ENCODE measurements around the gene POTEJ.
"Not testable (repeated sequence)": the region's sequence is repeated elsewhere in the genome, so short reads cannot be mapped to it uniquely, and the experiment has no call there.

The POTEJ gene

GRCh38 chr2:130601648-130602302, 9.5 kb upstream of the POTEJ start:
- H3K27me3 ChIP-seq (ENCODE audit: control insufficient read depth, insufficient read depth, low read length); H3K27ac ChIP-seq (ENCODE audit: low read length); H3K36me3 ChIP-seq (ENCODE audit: control insufficient read depth, insufficient read depth, low read length); H3K4me1 ChIP-seq (ENCODE audit: control insufficient read depth, insufficient read depth, low read length); H3K4me3 ChIP-seq (ENCODE audit: low read length); H3K9me3 ChIP-seq (ENCODE audit: control insufficient read depth, insufficient read depth, low read length); DNase-seq (ENCODE audit: low read depth, low spot score): not testable (repeated sequence)
- WGBS (ENCODE audit: insufficient coverage, insufficient read length) = no CpG with 5 or more reads among the region's 15 CpGs

DNA sequence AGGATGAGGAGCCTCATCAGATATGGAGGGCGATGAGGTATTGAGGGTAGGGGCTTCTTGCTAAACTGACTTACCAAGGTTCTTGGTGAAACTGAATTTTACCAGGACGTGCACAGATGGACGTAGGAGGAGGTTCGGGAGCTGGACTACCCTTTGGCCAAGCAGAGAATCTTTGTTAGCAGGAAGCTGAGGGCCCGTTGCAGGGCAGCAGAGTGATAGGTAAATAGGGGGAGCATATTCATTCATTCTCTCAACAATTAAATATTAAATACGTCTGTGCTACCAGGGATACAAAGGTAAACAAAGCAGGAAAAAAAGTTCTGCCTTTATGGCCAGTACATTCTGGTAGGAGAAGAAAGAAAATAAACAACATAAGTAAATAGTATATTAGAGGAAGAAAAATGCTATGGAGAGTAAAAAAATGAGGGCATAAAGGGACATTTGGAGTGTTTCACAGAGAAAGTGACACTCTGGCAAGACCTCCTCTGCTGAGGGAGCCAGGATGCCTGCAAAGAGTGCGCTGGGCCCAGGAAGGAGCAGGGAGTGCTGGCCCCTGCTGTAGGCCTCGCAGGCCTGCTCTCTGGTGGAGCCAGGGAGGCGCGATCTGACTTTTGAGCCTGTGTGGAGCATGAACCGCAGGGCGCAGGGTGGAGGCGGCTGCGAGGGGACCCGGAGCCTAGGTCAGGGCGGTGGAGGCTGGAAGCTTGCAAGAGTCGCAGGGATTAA, 2.8 kb upstream of the POTEJ start:
- H3K4me3 ChIP-seq (ENCODE audit: low read length); H3K9me3 ChIP-seq (ENCODE audit: control insufficient read depth, insufficient read depth, low read length); H3K36me3 ChIP-seq (ENCODE audit: control insufficient read depth, insufficient read depth, low read length); H3K27me3 ChIP-seq (ENCODE audit: control insufficient read depth, insufficient read depth, low read length); DNase-seq (ENCODE audit: low read depth, low spot score); H3K27ac ChIP-seq (ENCODE audit: low read length); H3K4me1 ChIP-seq (ENCODE audit: control insufficient read depth, insufficient read depth, low read length): not testable (repeated sequence)
- WGBS (ENCODE audit: insufficient coverage, insufficient read length) = no CpG with 5 or more reads among the region's 17 CpGs

DNA sequence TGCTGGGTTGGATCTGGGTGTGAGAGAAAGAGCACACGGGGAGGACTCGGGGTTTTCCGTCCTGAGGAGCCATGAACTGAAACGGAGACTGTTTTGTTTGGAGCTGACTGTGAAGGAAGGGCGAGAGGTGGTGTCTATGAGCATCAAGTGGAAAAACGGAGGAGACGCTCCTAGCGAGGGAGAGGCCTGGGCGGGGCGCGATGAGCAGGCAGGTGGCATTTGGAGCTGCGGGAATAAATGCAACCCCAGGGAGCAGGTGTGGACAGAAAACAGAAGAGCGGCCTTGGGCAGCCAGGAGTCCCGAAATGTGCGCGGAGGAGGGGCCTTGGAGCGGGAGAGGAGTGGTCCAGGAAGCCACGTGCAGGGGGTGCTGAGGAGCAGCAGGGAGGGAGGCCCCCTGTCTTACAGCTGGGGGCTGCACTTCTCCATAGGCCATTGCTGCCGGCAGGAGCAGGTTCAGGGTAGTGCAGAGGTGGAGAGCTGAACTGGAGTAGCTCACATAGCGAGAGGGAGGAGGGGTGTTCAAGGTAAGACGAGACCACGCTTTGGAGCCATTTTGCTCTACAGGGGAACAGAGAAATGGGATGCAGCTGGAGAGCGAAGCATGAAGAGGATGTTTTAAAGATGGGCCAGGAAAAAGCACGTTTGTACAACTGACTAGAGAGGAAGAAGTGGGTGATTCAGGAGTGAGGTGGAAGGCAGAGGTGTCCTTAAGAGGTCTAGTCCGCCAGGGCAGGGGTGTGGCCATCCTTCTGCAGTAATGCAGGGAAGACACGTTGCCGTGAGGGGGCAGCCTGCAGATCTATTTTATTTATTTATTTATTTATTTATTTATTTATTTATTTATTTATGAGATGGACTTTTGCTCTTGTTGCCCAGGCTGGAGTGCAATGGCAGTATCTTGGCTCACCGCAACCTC, 2.0 kb upstream of the POTEJ start:
- H3K4me3 ChIP-seq (ENCODE audit: low read length); H3K9me3 ChIP-seq (ENCODE audit: control insufficient read depth, insufficient read depth, low read length); H3K27ac ChIP-seq (ENCODE audit: low read length); H3K36me3 ChIP-seq (ENCODE audit: control insufficient read depth, insufficient read depth, low read length); DNase-seq (ENCODE audit: low read depth, low spot score); H3K4me1 ChIP-seq (ENCODE audit: control insufficient read depth, insufficient read depth, low read length); H3K27me3 ChIP-seq (ENCODE audit: control insufficient read depth, insufficient read depth, low read length): not testable (repeated sequence)
- no CpG with 5 or more reads among the region's 28 CpGs for WGBS (ENCODE audit: insufficient coverage, insufficient read length)

DNA sequence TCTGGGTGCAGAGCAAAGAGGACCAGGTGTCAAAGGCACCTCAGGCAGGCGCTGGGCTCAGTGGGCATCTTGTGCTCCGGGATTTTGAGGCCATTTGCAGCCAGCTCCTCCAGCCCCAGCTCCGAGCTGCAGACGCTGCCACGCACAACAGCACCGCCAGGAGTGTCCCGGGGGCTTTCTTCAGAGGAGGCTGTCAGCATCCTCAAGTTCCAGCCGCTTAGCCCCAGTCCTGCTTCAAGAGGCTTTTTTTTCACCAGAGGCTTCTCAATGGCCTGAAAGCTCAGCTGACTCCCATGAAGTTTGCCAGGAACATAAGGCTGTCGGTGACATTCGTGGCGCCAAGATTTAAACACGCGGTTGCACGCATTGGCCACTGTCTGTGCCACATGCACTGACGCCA, 754 bp upstream of the POTEJ start:
- H3K27me3 ChIP-seq (ENCODE audit: control insufficient read depth, insufficient read depth, low read length); H3K9me3 ChIP-seq (ENCODE audit: control insufficient read depth, insufficient read depth, low read length); H3K4me3 ChIP-seq (ENCODE audit: low read length); H3K27ac ChIP-seq (ENCODE audit: low read length); DNase-seq (ENCODE audit: low read depth, low spot score); H3K36me3 ChIP-seq (ENCODE audit: control insufficient read depth, insufficient read depth, low read length); H3K4me1 ChIP-seq (ENCODE audit: control insufficient read depth, insufficient read depth, low read length): not testable (repeated sequence)
- WGBS (ENCODE audit: insufficient coverage, insufficient read length) = no CpG with 5 or more reads among the region's 15 CpGs

- not testable (repeated sequence) for H3K4me3 ChIP-seq (ENCODE audit: low read length); H3K4me1 ChIP-seq (ENCODE audit: control insufficient read depth, insufficient read depth, low read length); H3K27ac ChIP-seq (ENCODE audit: low read length); H3K27me3 ChIP-seq (ENCODE audit: control insufficient read depth, insufficient read depth, low read length); DNase-seq (ENCODE audit: low read depth, low spot score); H3K36me3 ChIP-seq (ENCODE audit: control insufficient read depth, insufficient read depth, low read length); H3K9me3 ChIP-seq (ENCODE audit: control insufficient read depth, insufficient read depth, low read length)
- WGBS (ENCODE audit: insufficient coverage, insufficient read length) = no CpG with 5 or more reads among the region's 10 CpGs
Measured at GRCh38 chr2:130628784-130629475, 17.7 kb downstream of the POTEJ start.

GRCh38 chr2:130638973-130639372, 27.7 kb downstream of the POTEJ start:
- not testable (repeated sequence) for H3K27ac ChIP-seq (ENCODE audit: low read length); H3K4me1 ChIP-seq (ENCODE audit: control insufficient read depth, insufficient read depth, low read length); H3K27me3 ChIP-seq (ENCODE audit: control insufficient read depth, insufficient read depth, low read length); H3K36me3 ChIP-seq (ENCODE audit: control insufficient read depth, insufficient read depth, low read length); H3K9me3 ChIP-seq (ENCODE audit: control insufficient read depth, insufficient read depth, low read length); DNase-seq (ENCODE audit: low read depth, low spot score); H3K4me3 ChIP-seq (ENCODE audit: low read length)
- WGBS (ENCODE audit: insufficient coverage, insufficient read length) = no CpG with 5 or more reads among the region's 2 CpGs

DNA sequence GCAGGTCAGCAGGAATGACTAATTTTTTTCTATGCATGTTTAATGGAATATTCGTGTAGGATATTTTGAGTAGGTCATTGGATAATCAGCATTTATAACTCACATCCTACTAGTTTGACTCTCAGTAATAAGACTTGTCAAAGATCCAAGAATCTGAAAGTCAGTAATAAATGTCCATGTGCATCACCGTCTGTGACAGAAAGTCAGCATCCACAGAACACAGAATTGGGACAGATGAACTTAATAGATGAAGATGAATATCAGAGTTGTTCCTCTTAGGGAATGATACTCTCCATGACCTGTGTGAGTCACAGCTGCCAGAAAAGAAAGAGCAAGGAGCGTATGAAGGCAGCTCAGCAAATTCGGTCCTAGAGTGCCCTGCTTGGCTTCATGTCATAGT, 30.4 kb downstream of the POTEJ start:
- WGBS (ENCODE audit: insufficient coverage, insufficient read length) = no CpG with 5 or more reads among the region's 4 CpGs
- H3K4me1 ChIP-seq (ENCODE audit: control insufficient read depth, insufficient read depth, low read length); H3K4me3 ChIP-seq (ENCODE audit: low read length); DNase-seq (ENCODE audit: low read depth, low spot score); H3K9me3 ChIP-seq (ENCODE audit: control insufficient read depth, insufficient read depth, low read length); H3K27me3 ChIP-seq (ENCODE audit: control insufficient read depth, insufficient read depth, low read length); H3K36me3 ChIP-seq (ENCODE audit: control insufficient read depth, insufficient read depth, low read length); H3K27ac ChIP-seq (ENCODE audit: low read length): not testable (repeated sequence)

DNA sequence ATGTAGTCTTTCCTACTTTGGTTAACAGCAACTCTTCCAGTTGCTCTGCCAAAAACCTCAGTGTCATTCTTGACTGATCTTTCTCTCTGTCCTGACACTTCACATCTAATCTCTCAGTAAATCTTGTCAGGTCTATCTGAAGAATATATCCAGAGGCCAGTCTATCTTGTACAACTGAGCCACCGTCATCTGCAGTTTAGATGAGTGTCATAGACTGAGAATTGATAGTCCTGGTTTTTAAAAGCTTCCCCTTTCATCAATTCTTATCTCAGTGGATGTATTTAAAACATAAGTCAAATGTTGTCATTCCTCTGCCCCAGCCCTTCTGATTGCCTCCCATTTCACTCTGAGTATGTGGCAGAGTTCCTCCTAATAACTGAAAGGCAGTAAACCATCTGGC, 38.0 kb downstream of the POTEJ start:
- not testable (repeated sequence) for H3K27ac ChIP-seq (ENCODE audit: low read length); DNase-seq (ENCODE audit: low read depth, low spot score); H3K9me3 ChIP-seq (ENCODE audit: control insufficient read depth, insufficient read depth, low read length); H3K27me3 ChIP-seq (ENCODE audit: control insufficient read depth, insufficient read depth, low read length); H3K4me3 ChIP-seq (ENCODE audit: low read length); H3K36me3 ChIP-seq (ENCODE audit: control insufficient read depth, insufficient read depth, low read length); H3K4me1 ChIP-seq (ENCODE audit: control insufficient read depth, insufficient read depth, low read length)
- whole genome bisulfite sequencing (ENCODE audit: insufficient coverage, insufficient read length) = no CpG with 5 or more reads among the region's 1 CpG

DNA sequence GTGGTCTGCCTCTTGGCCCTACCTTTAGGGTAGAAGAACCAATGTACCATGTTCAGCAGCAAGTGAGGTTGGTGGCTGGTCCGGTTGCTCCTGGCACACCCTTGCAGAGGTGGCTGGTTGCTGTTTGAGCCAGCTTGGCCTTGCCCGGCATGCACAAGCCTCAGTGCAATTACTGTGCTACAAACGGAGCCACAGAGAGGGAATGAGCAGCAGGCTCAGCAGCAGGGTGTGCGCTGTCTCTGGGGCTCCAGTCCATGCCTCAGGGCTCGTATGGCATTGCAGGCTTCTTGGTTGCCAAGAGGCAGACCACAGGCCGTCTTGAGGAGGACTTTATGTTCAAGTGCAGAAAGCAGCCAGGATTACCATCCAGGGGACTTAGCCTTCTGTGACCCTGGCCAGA, 53.3 kb downstream of the POTEJ start:
- not testable (repeated sequence) for DNase-seq (ENCODE audit: low read depth, low spot score); H3K27ac ChIP-seq (ENCODE audit: low read length); H3K36me3 ChIP-seq (ENCODE audit: control insufficient read depth, insufficient read depth, low read length); H3K4me1 ChIP-seq (ENCODE audit: control insufficient read depth, insufficient read depth, low read length); H3K27me3 ChIP-seq (ENCODE audit: control insufficient read depth, insufficient read depth, low read length); H3K4me3 ChIP-seq (ENCODE audit: low read length); H3K9me3 ChIP-seq (ENCODE audit: control insufficient read depth, insufficient read depth, low read length)
- no CpG with 5 or more reads among the region's 6 CpGs for WGBS (ENCODE audit: insufficient coverage, insufficient read length)

- H3K27me3 ChIP-seq (ENCODE audit: control insufficient read depth, insufficient read depth, low read length); H3K27ac ChIP-seq (ENCODE audit: low read length); H3K4me1 ChIP-seq (ENCODE audit: control insufficient read depth, insufficient read depth, low read length); H3K36me3 ChIP-seq (ENCODE audit: control insufficient read depth, insufficient read depth, low read length); H3K4me3 ChIP-seq (ENCODE audit: low read length); H3K9me3 ChIP-seq (ENCODE audit: control insufficient read depth, insufficient read depth, low read length); DNase-seq (ENCODE audit: low read depth, low spot score): not testable (repeated sequence)
- WGBS (ENCODE audit: insufficient coverage, insufficient read length) = no CpG with 5 or more reads among the region's 5 CpGs
Measured at GRCh38 chr2:130665596-130665995, 54.4 kb downstream of the POTEJ start.

Measured in iPS DF 6.9 (cell line).